ENCODE data around the gene BCL2L13.
"Not testable (repeated sequence)": the region's sequence is repeated elsewhere in the genome, so short reads cannot be mapped to it uniquely, and the experiment has no call there.

The BCL2L13 gene, protein sequence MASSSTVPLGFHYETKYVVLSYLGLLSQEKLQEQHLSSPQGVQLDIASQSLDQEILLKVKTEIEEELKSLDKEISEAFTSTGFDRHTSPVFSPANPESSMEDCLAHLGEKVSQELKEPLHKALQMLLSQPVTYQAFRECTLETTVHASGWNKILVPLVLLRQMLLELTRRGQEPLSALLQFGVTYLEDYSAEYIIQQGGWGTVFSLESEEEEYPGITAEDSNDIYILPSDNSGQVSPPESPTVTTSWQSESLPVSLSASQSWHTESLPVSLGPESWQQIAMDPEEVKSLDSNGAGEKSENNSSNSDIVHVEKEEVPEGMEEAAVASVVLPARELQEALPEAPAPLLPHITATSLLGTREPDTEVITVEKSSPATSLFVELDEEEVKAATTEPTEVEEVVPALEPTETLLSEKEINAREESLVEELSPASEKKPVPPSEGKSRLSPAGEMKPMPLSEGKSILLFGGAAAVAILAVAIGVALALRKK

DNA sequence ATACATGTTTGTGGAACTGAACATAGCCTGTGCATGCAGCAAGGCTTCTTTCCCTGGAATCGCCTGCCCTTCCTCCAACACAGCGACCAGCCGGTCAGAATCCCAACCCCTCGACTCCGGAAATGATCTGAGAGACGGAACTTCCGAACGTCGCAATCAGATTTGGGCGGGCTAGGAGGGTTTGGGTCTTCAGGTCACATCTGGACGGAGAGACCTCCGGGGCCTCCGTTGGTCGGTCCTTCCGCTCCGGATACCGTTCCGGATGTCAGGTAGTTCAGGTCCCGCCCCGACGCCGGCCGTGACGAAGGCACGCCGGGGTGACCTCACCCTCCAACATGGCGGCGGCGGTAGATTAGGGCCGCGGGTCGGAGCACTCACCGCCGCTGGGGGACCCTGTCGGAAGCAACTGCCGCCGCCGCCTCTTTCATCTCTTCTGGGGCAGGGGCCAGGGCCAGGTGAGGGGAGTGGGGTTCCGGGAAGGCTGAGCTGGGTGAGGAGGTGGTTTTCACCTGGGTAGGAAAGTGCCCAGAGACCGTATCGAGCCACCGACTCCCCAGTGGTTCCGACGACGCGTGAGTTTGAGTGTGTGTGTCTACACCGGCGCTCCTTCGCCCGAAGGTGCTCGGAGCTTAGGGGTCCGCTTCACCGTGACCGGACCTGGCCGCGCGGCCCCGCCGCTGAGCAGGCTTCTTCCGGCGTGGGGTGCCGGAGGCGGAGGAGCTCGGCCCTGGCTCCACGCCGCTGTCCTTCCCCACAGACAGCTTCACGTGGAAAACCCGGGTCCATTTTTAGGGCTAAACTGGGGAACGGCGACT is at the start of gene BCL2L13:
BCL2L13 (plus strand) TSS at position 326 of the 815 bp plus-strand sequence. CDS start 16,955 bp downstream, outside the sequence.
- peak; percentile 88 for DNase-seq

DNA sequence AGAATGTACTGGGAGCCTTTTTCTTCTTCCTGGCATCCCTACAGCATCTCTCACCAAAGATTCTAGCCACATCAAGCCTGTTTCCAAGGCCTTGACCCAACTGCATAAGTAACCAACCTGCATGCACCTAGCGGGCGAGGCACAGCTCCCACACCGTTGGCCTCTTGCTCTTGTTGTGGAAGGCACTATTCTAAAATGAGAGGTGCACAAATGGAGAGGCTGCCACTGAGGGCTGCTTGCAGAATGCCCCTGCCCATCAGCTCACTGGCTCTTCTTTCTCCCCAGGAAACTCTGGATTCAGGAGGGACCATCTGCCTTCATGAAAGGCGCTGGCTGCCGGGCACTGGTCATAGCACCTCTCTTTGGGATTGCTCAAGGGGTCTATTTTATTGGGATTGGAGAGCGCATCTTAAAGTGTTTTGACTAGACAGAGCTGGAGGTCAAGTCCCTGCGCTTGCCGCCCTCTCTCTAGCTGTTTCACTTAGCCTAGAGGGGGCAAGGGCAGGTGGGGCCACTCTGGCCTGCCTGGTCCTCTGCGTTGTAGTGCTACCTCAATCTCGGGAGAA is 48.7 kb upstream of the BCL2L13 start:
- DNase-seq: no peak

DNA sequence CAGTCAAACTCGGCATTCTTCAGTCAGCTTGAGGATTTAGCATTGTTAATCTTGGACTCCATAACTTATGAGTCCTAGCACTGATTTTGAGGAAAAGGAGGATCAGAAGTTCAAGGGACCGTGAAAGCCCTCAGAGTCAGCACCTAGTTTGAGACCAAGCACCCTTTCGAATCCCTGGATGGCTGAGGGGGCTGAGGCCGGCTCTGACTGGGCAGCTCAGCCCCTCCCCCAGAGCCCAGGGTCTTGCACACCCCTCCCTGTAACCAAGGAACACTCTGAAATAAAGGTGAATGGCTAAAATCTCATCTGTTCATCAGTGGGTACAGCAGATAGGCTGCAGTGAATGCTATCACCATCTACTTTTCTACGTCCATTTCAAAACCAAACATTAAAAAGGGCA is 48.0 kb upstream of the BCL2L13 start:
- DNase-seq: no peak

DNA sequence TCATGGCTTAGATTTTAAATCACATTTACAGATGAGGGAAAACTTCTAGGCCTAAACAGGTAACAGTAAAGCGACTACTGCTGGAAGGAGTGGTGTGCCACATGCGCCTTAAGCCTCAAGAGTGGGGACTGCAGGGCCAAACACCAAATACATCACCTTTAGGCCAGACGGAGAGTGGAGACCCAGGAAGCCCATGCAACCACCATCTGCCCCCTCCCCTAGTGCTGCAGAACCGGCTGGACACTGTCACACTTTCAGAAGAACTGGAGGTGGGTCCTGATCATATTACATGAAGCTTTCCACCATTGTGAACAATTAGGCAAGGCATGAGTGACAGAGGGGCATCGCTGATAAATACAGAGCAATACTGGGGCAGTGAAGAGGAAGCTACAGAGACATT is 46.4 kb upstream of the BCL2L13 start:
- DNase-seq: no peak

DNA sequence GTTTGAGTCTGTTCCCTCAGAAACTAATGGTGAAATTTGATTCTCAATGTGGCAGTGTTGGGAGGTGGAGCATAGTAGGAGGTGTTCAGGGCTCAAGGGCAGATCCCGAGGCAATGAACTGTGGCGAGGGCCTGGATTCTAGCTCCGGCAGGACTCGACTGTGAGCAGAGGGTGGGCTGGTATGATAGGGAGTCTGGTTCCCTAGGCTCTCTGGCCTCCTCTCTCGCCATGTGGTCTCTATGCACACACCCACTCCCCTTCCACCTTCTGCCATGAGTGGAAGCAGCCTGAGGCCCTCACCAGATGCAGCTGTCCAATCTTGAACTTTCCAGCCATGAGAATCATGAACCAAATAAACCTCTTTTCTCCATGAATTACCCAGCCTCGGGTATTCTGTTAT is 42.3 kb upstream of the BCL2L13 start:
- no peak for DNase-seq

DNA sequence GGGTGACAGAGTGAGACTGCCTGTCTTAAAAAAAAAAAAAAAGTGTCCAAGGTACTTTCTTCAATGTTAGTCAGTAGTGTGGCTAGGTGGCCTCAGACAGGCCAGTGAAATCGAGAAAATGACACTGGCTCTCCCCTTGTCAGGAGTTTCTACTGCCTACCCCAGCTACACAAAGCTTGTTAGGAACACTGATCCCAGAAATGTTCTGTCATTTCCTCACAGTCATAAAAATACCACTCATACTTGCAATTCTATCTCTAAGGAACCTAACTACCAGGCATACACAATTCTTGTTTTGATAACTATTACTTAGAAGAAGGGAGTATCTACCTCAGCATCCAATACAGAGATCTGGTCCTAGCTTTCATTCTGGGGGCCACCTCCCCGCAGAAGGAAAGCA is 41.3 kb upstream of the BCL2L13 start:
- no peak for DNase-seq

DNA sequence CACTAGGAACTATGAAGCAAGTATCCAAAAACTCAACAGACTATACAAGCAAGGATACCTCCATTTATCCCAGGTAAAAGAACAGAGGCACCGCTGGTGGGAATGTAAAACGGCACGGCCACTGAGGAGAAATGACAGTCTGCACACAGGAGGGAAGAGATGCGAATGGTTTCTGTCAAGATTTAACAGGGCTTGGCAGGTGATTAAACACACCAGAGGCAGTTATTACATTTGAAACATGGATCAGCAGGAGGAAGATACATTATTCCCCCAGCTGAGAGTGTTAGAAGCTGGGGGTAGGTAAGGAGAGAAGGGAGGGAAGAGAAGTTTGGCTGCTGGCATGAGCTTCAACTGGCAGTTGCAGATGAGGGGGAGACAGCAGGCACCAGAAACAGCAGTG is 40.2 kb upstream of the BCL2L13 start:
- DNase-seq: no peak

DNA sequence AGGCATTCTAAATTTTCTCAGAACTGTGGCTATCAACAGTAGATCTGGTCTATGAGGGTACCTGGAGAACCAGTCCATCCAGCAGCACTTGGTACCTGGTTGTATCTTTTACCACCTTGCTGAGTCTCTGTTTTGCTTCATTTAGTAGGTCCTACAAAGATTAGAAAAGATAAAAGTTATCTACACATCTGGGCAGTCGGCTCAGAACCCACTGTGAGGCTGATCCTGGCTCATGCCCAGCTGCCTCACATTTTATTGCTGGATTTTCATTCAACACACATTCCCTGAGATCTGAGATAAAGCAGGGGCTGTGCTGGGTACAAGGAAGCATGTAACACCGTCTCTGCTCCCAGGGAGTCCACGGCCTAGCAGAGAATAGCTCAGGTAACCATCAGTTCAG is 37.5 kb upstream of the BCL2L13 start:
- DNase-seq: no peak

DNA sequence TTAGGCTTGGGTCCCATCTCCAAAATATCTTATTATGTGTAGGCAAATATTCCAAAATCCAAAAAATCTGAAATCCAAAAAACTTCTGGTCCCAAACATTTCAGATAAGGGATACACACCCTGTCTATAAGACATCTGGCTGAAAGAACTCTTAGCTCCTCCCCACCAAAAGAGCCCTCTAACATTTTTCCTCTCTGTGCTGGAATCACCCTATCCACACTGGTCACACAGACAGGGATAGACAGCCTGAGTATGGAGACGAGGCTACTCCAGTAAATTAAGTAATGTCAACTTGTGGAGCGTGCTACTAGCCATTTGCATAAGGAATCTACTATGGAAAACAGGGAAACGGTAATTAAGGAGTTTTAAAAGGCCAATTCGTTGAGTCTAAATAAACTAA is 34.9 kb upstream of the BCL2L13 start:
- no peak for DNase-seq

DNA sequence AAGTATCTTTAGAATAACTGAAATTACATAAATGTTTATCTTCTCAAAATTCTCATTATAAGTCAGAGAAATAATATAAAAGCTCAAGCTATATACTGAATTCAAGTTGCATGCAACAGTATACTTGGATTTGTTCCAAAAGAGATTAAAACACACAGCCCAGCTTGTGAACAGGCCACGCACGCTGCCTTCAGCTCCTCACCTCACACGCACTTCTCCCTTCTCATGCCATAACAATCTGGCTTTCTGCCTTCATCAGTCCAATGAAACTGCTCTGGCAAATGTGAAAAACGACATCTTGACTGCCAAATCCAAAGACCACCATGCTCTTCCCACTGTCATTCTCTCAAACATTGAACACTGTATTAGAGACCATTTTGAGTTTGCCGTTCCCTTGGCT is 32.1 kb upstream of the BCL2L13 start:
- DNase-seq: no peak

DNA sequence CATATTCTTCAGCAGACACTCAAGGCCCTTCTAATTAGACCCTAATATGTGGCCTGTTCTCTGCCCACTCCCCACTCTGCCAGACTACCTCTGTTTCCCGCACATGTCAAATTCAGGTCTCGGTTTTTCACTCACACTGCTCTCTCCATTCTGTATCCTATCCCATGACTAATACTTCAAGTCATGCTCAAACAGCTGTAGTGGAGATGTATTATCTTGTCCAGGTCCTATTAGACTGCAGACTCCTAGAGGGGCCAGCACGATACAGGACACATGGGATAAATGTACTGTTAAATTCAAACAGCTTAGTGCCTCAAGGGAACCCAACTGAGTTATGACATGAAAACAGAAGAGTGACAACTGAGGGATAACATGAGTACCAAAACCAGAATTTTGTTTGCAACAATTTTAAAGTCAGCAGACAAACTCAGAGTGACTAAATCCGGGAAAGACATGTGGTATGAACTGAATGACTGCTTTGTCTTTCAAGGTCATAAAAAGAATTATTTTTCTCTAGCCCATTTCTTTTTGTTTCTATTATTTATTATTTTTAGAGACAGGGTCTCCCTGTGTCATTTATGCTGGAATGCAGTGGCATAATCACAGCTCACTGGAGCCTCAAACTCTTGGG is 30.6 kb upstream of the BCL2L13 start:
- DNase-seq: no peak

DNA sequence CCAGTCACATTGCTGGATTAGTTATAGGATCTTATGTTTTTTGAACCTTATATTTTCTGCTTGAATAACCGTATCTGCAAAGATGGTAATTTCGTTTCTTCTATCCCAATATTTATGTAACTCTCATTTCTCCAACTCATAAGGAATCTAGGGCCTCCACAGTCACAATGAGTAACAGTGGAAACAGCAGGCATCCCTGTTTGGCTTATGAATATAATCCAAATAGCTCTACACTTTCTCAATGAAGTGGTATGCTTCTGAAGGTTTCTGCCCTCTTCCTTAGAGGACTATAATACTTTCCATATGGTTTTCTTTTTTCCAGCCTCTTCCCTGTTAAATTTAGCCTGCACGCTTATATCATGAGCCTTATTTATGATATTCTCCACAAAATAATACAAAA is 26.5 kb upstream of the BCL2L13 start:
- DNase-seq: no peak

DNA sequence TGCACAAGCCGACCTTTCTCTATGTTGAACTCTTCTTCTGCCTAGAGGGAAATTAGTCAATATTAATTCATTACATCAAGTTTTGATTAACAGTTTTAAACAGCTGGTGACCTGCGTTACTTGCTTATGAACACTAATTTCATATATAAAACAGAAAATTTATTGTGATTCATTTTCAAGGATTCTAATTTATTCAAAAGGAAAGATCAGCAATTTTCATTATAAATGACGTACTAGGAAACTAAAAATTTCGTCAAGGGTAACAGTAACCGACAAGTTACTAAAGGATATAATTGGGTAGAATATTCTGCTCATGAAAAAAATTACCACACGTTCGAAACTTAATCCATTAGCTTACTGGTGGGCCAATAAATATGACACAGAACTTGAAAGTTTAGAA is 25.3 kb upstream of the BCL2L13 start:
- no peak for DNase-seq

DNA sequence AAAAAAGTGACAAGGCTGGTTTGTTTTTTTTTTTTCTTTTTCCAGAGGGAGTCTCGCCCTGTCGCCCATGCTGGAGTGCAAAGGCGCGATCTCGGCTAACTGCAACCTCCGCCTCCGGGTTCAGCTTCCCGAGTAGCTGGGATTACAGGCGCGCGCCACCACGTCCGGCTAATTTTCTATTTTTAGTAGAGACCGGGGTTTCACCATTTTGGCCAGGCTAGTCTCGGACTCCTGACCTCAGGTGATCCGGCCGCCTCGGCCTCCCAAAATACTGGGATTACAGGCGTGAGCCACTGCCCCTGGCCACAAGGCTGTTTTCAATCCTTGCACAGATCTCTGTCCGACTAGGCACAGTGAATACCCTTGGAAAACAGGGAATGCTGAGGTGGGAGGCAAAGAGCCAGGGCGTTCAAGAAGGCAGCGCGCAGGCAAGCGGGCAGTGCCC is 10.6 kb upstream of the BCL2L13 start:
- no peak for DNase-seq

DNA sequence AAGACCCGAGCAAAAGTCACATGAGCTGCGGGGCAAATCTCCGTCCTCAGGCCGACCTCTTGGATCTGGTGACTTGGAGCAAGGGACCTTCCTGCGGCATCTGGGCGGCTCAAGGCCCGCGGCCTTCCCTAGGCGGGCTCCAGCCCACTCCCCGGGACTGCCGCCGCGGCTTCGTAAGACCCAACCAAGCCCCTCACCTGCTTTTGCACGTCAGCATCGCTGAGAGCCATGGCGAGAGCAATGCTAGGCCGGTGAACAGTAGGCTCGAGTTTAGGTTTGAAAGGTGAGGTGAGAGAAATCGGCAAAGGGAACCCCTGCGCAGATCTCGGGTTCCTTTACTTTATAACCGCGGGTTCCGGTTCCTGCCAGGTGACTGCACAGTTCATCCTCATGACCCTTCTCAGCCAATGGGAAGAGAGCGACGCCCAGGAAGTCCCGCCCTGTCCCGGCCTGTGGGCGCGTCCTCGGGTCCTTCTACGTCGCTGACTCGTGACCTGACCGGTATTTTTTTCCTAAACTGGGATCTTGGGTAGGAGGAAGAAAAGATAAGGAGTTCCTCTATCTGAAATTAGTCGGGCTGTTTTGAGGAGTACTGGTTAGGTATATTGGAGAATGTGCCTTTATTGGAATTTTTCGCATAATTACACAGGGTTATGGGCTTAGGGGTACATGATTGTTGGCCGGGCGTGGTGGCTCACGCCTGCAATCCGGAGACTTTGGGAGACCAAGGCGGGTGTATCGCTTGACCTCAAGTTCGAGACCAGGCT is 10.0 kb upstream of the BCL2L13 start, which contains the start of gene ATP6V1E1:
ATP6V1E1 (minus strand) TSS at position 344 of the 767 bp plus-strand sequence; CDS start at position 230, 114 bp downstream.
- peak; percentile 93 for DNase-seq

DNA sequence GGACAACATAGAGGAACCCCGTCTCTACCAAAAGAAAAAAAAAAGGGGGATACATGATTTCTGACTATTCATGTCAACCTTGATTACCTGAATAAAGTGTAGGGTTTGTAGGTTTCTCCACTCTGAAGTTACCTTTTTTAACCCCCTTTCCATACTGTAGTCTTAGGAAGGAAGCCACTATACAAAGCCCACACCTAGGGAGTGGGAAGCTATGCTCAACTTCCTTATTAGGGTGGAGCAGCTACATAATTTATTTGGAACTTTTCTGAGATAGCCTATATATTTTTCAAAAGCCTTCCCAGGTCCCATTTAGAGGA is 9.4 kb upstream of the BCL2L13 start:
- DNase-seq: no peak

DNA sequence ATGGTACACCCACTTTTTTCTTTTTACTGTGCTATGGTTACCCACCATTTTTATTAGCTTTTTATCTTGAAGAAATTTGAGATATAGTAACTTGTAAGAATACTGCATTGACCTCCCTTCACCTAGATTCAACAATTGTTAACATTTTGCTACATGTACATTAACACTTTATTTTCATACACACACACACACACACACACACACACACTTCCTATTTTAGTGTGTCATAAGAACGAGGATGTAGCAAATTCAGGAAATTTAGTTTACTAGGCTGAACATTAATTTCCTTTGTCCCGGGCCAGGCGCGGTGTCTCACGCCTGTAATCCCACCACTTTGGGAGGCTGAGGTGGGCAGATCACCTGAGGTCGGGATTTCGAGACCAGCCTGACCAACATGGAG is 8.9 kb upstream of the BCL2L13 start:
- no peak for DNase-seq

DNA sequence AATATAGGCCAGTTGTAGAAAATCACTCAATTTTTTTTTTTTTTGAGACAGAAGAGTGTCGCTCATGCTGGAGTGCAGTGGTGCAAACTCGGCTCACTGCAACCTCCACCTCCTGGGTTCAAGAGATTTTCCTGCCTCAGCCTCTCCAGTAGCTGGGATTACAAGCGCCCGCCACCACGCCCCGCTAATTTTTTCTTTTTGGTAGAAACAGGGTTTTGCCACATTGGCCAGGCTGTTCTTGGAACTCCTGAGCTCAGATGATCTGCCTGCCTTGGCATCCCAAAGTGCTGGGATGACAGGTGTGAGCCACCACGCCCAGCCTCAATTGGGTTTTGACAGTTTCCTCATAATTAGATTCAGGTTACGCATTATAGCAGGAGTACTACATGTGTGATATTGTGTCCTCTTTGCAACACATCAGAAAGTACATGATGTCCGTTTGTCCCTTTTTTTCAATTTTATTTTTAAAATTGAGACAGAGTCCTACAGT is 7.4 kb upstream of the BCL2L13 start:
- no peak for DNase-seq

DNA sequence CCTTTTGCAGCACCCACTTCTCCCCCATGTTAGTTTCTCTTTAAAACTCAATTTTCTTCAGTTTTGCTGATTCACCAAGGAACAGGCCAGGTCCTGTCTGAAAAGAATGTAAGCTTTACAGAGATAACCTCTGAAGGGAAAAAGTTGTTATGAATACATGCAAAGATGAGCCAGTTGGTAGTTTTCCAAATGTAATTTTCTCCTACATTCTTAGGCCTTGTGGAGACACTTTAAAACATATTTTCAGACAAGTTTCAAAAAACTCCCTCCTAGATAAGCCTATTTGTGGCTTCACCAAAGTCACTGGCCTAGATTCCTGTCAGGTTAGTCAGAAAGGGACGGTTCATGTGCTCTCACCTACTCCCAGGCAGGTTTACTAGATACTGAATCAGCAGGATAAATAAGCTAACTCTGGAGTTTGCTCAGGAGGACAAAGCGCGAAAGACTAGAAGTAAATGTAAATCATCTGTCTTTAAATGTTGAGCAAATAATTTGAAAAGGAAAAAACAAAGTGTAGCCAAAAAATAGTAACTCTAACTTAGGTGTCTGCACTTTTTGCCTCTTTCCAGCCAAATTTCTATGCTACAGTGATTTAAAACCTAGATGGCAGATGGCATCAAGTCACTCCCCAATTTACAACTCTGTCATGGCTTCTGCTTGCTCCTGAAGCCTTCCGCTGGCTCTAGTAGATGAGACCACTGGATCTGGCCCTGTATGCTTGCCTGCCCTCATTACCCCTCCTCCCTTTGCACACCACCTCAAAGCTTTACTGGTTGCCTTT is 5.2 kb upstream of the BCL2L13 start:
- no peak for DNase-seq

DNA sequence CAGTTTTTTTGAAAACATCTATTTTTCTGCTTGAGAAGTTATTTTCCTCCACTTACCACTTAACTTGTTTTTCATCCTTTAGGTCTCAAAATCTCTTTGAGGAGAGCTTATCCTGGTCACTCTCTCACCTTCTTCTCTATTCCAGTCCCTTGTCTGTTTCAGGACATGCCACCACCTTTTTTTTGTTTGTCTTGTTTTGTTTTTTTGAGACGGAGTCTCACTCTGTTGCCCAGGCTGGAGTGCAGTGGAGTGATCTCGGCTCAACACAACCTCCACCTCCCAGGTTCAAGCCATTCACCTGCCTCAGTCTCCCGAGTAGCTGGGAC is 4.6 kb upstream of the BCL2L13 start:
- no peak for DNase-seq

DNA sequence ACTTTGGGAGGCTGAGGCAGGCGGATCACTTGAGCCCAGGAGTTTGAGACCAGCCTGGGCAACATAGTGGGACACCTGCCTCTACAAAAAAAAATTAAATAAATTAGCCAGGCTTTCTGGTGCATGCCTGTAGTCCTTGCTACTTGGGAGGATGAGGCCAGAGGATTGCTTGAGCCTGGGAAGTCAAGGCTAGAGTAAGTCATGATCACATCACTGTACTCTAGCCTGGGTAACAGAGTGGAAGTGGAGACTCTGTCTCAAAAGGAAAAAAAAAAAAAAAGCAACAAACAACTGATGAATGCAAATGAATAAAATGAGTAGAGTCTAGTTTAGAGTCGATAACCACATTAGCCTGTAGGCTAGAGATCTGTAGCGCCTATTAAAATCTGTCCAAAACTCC is 3.9 kb upstream of the BCL2L13 start:
- DNase-seq: no peak

DNA sequence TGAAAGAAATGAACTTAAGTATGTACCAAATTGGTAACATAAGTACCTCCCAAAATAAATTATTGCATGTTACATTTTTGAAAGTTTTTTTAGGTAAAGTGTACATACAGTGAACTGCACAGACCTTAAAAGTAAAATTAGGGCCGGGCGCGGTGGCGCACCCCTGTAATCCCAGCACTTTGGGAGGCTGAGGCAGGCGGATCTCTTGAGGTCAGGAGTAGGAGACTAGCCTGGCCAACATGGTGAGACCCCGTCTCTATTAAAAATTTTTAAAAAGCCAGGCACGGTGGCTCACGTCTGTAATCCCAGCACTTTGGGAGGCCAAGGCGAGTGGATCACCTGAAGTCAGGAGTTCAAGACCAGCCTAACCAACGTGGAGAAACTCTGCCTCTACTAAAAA is 1.7 kb upstream of the BCL2L13 start:
- DNase-seq: not testable (repeated sequence)

All from stimulated activated CD4-positive, alpha-beta T cell treated with anti-CD3 and anti-CD28 coated beads, Interleukin-4, amount 100 ng/mL, for 1 hour (primary cell).